Right lung (tissue), 10 donors: ENCODE results near the gene MYH7B. TPM values are rescaled to one million over a fixed set of nuclear protein-coding genes. Genes with fewer than 3 reads are reported as not detected.

Source experiments
- DNase-seq, 2 donors: peaks; one replicate each; pipeline ENCODE4 v3.0.0-alpha.2; 2013
- long read RNA-seq, 8 donors: transcript quantifications; one replicate each; lab custom pipeline, GENCODE V29; 2026
- polyA plus RNA-seq, 5 donors: library from polyadenylated mRNA; unstranded; fragments of 120-200 nt; gene quantifications; one replicate each; pipeline versions ENCODE4 v1.2.1 to v1.2.3, GENCODE V29; 2013; ENCODE audit warnings: inconsistent platforms in 1 of 5, low replicate concordance in 1 of 5; ENCODE audit not compliant: insufficient read length in 5 of 5, insufficient read depth in 1 of 5

Gene MYH7B
- polyA plus RNA-seq, result 1 to 10 TPM; 1.6 to 5.6 (median 2.1) TPM
- long read RNA-seq, donor 1, partial matches to known transcripts, result 25 of 38 reads
- long read RNA-seq, donor 1, other reads (novel, unspliced or antisense), result 13 of 38 reads
- long read RNA-seq, donor 2, result 0 reads
- long read RNA-seq, donor 3, partial matches to known transcripts, result 5 of 25 reads
- long read RNA-seq, donor 3, other reads (novel, unspliced or antisense), result 19 of 25 reads
- long read RNA-seq, donor 4, partial matches to known transcripts, result 0 of 10 reads
- long read RNA-seq, donor 4, other reads (novel, unspliced or antisense), result 10 of 10 reads
- long read RNA-seq, donor 5, partial matches to known transcripts, result 143 of 155 reads
- long read RNA-seq, donor 5, other reads (novel, unspliced or antisense), result 12 of 155 reads
- long read RNA-seq, donor 6, partial matches to known transcripts, result 8 of 23 reads
- long read RNA-seq, donor 6, other reads (novel, unspliced or antisense), result 15 of 23 reads
- long read RNA-seq, donor 7, result 0 reads
- long read RNA-seq, donor 8, partial matches to known transcripts, result 0 of 12 reads
- long read RNA-seq, donor 8, other reads (novel, unspliced or antisense), result 12 of 12 reads

DNA sequence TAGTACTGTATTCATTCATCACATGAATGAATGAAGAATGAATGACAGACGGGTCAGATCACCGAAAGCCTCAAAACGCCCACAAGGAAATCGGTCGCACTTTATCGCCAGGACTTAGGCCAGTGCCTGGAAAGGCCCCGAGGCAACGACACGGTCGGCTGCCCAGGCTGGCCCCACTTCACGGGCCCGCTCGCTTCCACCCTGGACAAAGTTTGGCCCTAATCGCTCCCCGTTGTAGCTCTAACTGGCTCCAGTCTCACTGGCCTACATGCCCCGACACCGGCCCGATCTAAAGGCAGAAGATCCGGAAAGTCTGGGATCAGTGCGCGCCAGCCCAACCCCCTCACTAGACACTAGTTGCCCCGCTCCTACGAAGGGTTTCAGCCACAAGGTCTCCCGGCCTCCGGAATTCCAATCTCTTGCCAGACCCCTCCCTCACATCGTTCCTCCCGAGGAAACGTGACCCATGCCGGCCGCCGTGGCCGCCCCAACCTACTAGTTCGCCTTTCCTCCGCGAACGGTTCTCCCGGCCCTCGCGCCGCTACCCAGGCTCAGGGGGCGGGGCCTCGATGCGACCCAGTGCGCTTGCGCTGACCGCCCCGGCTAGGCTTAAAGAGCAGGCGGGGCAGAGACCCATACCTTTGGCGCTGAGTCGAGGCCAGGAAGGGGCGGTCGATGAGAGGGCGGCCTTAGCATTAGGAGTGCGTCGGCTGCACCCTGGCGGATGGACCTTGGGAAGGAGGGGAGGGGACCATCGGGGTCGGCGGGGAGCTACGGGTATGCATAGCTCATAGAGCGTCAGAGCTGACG is at the start of gene MYH7B, which contains the start of gene GSS:
TSS of gene MYH7B (plus strand) at position 638 of the 810 bp plus-strand sequence. CDS start 22,138 bp downstream, outside the sequence.
TSS of gene GSS (minus strand) at position 576 of the 810 bp plus-strand sequence. CDS start 3,954 bp downstream, outside the sequence.
- peak; percentile 98 for DNase-seq

DNA sequence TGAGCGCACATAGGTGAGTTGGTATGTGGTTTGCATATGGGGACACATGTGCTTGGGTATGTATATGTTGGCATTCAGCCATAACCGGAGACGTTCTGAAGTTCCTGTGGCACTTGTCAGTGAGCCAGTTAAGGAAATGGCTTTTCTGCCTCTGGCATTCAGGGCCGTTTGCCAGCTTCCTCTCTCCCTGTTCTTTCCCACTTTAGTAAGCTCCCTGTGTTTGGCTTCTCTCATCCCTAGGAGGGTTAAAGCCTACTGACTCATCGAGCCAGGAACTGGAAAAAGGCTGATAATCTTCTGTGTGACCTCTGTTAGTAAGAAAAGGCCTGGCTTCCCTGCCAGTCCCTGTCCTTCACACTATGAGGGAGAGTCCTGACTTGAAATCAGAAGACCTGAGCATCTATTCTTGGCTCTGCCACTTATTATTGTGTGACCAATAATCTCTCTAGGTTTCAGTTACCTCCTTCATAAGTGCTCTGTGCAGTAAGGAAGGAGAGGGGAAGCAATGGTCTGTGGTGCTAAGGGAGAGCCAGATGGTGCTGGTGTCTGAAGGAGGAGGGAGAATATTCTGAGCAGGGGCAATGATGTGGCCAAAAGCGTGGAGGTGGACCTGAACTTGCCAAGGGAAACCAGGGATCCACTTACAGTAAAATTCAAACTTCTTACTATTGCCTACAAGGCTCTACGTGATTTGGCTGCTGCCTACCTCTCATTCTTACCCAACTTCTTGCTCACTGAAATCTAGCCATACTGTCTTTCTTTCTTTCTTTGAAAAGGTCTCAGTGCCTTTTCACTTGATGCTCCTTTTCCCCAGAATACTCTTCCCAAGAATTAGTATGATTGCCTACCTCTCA is 47.8 kb upstream of the MYH7B start:
- DNase-seq, result peak in 1 of 2 donors; percentile 36

DNA sequence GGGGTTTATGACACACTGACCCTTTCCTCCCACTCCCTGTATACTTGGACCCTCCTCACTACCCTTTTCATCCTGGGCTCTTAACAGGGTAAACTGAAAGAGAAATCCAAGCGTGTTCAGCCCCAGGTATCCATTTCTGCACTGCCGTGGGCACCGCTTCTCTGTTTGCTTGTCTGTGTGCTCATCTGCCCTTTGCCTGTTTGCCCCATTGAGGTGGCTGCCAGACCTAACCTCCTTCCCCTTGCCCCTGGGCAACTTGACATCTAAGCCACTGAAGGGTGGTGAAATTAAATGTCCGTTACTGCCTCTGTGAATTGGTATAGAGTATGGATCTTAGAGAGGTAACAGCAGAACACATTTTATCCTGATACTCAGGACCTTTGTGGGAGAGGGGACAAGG is 40.5 kb upstream of the MYH7B start:
- DNase-seq, result no peak

DNA sequence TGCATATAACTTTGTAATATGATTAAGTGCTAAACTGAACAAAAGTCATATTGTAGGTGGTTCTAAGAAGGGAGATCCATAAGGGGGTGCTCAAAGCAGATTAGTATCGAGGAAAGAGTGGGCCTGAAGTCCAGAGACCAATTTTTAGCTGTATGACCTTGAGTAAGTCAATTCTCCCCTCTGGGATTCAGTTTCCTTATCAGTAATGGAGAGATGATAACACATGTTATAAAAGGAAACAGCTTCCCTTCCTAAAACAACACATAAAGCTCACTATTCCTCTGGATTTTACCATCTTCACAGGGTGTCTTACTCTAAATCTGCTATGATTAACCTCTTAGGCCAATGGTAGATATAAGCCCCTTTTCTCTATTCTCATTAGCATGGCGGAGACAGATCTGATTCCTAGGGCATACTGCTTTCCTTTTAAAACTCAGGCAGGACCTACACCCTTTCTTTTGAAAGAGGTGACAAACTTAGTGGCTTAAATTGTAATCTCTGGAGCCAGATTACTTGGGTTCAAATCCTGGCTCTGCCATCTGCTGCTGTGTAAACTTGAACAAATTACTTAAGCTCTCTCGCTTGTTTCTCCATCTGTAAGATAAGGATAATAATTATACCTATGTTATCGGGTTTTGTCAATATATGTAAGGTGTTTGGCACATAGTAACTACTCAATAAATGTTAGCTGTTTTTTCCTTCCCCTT is 39.8 kb upstream of the MYH7B start:
- DNase-seq, result no peak

DNA sequence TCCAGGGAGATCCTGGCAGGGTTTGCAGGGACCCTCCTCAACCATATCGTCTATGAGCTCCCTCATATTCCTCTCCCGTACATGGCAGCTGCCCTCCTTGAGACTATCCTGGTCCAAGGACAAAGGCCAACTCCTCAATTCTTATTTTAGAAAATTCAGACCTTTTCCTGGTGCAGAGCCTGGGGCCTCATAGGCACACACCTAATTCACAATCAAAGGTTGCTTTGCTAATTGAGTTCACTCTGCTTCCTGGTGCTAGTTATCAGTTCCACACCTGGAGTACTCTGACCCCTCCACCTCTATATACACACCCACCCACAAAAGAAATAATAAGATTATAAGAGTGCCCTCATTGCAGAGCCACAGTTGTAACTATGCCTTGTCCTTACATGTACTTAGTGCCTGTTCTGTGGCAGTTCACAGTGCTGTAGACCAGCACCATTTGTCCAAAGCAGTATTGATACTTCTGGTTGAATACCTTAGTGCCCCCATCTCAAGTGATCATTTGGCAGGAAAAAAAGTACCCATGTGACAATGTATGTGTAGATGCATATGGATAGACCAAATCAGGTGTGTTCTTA is 38.8 kb upstream of the MYH7B start:
- DNase-seq, result no peak

DNA sequence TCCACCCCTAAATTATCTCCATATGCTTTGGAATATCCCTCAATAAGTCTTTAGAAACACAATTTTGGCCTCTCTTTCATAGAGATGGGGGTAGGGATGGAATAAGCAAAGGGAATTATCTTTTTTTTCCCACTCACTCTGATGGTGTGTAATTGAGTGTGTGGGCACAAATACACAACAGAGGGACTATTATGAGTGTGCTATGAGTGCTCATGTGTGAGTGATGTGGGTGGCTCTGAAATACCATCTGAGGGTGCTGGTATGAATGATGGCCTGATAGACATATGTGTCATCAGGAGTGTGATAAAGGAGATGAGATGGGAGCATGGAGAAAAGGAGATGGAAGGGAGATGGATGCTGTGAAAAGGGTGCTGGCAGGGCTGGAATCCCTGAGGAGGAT is 35.6 kb upstream of the MYH7B start:
- no peak for DNase-seq

DNA sequence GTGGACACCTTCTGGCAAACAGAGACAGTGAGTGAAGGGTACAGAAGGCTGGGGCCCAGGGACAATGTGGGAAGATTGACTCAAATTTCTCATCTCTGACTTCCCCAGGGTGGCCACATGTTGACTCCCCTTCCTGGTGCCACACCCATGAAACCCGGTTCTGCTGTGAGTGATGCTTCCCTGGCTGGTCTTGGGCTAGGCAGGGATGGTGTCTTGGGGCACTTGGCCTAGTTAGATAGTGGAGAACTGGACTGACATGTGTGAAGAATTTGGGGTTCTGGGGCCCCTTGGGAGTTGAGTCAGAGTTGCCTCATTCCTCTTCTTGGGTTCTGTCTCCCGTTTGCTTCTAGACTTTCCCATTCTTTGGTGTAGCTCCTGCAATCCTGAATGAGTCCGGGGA is 34.2 kb upstream of the MYH7B start:
- DNase-seq, result no peak

DNA sequence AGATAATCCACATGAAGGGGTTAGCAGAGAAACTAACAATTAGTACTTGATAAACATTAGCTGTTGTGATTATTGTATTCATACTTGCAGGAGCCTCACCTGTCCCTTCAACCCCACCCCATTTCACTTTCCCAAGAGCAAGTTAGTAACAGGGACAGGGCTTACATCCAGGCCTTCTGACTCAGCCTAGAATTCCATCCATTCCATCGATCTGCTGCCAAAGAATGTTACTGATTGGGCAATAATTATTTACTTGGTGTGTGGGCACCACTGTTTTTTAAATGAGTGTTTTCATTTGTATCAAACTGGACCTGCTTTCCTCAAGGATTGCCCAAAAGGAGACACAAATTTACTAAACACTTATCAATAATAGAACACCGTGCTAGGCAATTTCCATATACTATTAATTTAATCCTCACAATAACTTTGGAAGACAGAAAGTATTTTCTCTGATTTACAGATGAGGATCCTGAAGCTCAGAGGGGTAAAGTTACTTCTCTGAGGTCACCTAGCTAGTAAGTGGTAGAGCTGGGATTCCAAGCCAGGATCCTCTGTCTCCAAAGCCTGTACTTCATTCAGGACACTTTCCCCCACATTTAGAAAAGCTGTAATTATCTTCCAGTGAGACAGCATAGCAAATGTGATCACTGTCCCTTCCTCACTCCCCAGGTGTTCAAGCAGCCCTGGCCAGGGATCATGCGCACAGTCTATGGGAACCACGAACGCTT is 32.9 kb upstream of the MYH7B start:
- DNase-seq, result peak in 1 of 2 donors; percentile 48

DNA sequence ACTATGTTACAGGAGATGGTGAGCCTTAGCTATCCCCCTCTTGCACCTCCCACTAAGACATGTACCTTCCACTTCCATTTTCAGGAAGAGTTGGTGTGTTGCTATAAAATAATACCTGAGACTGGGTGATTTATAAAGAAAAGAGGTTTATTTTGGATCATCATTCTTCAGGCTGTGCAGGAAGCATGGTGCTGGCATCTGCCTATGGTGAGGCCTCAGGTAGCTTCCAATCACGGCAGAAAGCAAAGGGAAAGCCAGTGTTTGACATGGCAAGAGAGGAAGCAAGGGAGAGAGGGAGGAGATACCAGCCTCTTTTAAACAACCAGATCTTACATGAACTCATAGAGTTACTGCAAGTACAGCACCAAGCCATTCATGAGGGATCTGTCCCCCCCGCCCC is 32.3 kb upstream of the MYH7B start:
- no peak for DNase-seq

DNA sequence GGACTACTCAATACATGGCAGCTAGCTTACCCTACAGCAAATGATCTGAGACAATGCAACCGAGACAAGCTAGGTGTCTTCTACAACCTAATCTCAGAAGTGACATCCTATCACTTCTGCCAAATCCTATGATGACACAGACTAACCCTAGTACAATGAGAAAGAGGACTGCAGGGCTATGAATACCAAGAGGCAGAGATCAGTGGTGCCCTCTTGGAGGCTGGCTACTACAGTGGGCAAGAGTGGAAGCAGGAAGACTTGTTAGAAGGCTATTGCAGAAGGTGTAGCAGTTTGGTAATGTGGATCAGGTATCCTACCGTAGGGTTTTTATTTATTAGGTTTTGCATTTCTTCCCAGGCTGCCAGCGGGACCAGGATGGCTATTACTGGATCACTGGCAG is 30.3 kb upstream of the MYH7B start:
- no peak for DNase-seq

DNA sequence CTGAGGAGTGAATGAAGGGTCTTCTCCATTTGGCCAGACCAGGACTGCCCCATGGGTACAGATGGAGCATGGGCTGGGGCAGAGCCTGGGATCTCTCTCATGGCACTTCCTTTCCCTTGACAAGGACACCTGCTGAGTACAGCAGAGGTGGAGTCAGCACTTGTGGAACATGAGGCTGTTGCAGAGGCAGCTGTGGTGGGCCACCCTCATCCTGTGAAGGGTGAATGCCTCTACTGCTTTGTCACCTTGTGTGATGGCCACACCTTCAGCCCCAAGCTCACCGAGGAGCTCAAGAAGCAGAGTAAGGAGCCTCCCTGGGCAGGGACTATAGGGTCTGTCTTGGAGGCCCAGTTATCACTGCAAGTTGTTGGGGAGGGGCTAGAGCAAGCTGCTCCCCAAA is 29.7 kb upstream of the MYH7B start:
- no peak for DNase-seq

DNA sequence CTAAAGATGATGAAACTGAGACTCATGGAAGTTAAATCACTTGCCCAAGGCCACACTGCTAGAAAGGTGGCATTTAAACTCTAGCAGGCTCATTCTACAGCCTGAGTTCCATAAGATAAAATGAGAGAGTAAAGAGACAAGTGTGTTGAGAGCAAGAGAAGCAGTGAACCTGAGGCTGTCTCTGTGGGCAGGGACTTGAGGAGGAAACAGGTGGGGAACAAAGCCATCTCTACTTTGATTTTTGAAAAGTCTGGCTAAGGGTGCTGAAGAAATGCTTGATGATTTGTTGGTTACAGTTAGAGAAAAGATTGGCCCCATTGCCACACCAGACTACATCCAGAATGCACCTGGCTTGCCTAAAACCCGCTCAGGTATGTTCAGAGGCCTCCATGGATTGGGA is 29.1 kb upstream of the MYH7B start:
- no peak for DNase-seq

DNA sequence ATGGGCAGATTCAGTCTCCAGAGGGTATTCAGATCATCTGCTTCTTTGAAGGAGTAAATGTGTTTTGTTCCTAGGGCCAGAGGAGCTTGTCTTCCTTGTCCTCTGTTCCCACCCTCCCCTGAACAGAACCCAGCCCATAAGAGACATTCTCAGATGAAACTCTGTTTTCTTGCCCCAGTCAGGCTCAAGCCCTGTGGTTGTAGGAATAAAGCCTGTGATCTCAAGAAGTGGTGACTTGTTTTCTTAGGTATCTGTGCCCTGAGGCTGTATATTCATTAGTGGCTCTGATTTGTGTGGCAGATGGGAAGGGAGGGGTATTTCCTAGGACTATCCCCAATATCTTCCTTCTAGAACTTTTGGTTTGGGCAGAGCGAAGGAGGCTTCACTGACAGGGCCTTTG is 27.9 kb upstream of the MYH7B start:
- DNase-seq, result no peak

DNA sequence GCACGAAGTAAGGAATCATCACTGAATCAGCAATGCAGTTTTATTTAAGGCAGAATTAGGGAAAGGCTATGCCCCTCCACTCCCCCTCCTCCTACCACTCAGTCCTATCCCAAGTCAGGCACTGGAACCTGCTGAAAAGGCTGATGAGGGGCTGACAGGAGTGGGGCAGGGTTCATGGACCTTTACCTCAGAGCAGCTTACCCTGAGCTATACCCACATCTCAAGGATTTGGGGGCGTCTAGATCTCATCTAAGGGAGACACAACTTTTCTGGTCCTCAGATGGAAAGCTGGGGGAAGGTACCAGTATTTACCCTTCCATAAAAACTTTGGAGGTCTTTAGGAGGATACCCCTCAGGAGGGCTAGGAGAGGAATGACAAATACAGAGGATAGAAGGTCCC is 27.3 kb upstream of the MYH7B start:
- DNase-seq, result no peak

DNA sequence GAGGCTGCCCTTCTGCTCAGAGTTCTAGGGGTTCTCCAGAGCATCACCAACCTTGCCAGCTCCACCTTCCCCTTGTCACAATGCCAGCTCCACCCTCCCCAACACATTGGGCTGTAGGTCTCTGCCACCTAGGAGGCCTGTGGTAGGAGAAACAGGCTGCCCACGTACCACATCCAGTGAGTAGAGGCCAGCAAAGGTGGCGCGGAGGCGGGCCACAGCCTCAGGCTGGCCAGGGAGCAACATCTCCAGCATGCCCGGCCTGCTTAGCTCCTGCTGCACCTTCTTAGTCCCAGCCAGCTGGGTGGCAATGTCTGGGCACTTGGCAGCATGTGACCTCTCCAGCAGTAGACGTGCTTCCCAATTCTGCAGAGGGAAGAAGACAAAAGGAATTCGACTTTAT is 23.9 kb upstream of the MYH7B start:
- no peak for DNase-seq

DNA sequence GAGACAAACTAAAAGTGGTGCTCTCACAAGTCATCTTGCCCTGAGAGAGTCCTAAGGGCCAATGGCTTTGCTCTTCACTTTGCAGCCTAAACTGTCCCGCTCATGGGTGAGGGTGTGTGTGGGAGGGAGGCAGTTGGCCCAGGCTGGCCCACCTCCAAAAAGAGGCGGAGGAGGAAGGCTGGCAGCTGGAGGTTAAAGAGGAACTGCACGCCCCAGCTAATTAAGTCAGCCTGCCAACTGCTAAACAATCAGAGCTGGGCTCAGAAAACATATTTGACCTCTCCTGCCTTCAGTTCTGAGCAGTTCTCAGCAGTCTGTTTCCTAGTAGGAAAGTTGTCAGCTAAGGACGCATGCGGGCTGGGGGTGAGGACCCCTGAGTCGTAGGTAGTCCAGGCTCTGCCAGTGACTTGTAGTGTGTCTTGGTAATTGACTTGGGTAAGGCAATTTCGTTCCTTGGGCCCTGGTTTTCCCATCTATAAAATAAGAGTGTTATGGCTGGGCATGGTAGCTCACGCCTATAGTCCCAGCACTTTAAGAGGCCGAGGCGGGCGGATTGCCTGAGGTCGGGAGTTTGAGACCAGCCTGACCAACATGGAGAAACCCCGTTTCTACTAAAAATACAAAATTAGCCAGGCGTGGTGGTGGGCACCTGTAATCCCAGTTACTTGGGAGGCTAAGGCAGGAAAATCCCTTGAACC is 17.1 kb upstream of the MYH7B start:
- peak in 1 of 2 donors; percentile 17 for DNase-seq

DNA sequence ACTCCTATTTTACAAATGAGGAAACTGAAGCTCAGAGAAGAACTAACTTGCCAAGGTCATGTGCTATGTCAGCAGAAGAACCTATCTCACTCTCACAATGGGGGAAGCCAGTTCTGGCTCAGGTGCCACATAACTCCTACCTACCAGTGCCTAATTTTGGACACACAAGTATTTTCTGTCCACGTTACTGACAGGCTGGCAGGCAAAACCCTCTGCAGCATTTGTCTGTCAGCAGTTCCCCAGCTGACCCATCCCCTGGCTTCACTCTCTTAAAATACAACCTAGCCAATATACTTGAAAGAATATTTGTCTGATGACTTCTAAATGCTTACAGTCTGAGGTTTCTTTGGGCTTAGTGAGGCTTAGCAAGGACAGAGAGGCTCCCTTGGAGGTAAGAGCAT is 15.6 kb upstream of the MYH7B start:
- DNase-seq, result no peak

DNA sequence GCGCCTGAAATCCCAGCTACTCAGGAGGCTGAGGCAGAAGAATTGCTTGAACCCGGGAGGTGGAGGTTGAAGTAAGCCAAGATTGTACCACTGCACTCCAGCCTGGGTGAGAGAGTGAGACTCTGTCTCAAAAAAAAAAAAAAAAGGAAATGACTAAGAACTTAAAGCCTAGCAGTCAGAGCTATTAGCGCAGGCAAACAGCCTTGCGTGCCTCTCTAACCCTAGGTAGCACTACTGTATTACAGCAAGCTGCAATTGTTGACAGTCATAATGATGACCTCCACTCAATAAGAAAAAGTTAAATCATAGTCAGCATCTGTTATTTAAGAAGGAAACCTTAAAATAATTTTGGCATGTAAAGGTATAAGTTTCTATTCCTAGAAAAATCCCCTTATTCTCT is 14.4 kb upstream of the MYH7B start:
- no peak for DNase-seq

DNA sequence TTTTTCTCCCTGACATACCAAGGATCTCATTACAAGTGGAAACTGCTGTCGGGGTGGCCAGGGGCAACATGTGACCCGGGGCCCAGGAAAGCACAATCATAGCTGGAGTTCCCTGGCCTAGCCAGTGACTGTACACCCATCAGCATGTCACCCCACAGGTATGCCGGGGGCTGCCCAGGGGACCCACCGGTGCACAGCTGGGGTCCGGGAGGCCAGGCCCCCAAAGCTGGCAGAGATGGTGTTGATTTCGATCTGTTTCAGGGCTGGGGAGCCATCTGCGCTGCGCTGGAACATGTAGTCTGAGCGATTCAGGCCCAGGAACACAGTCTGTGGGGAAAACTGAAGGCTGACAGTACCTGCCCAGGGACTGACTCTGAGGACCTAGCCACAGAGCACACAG is 13.4 kb upstream of the MYH7B start:
- no peak for DNase-seq
